Measurements from ENCODE around the gene TMEM259. TPM values are rescaled to one million over a fixed set of nuclear protein-coding genes. Genes with fewer than 3 reads are reported as not detected.
A peak's percentile ranks its signal among the peaks of the same experiment; 100 is the strongest.

TMEM259 gene
- total and polyA plus RNA-seq, 9 of the 15 experiments (the other 6 are each of a cell fraction or from before 2014, with no cell fraction given): 0.52 to 231 (median 63.6) TPM

DNA sequence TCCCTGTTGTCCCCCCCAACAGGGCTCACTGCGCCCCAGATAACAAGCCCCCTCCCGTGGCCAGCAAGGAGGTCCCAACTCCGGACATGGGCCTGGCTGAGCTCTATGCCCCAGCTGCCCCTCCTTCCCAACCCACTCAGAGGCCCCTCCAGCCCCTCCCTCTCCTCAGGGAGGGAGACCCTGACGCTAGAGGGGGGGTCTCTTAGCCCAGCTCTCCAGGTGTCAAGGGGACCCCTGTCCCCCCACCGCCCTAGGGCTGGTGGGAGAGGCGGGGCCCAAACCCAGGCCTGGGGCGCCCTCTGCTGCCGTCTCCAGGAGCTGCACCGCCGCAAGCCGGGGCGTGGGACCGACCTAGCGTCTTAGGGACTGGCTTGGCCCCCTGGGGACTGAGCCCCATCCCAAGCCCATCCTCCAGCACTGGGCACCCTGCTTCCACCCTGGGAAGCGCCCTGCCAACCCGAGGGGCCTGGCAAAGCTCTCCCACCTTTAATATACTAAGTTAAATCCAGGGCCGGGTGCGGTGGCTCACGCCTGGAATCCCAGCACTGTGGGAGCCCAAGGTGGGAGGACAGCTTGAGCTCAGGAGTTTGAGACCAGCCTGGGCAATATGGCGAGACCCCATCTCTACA lies 19.3 kb downstream of the TMEM259 start (continued):
- TF ChIP-seq, protein P1, sequence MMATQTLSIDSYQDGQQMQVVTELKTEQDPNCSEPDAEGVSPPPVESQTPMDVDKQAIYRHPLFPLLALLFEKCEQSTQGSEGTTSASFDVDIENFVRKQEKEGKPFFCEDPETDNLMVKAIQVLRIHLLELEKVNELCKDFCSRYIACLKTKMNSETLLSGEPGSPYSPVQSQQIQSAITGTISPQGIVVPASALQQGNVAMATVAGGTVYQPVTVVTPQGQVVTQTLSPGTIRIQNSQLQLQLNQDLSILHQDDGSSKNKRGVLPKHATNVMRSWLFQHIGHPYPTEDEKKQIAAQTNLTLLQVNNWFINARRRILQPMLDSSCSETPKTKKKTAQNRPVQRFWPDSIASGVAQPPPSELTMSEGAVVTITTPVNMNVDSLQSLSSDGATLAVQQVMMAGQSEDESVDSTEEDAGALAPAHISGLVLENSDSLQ (IDR thresholded peaks at IDR 0.05): no peak
- TF ChIP-seq SMARCC2 (IDR thresholded peaks at IDR 0.05; ENCODE audit: low read depth) (no peak), TAF15 (IDR thresholded peaks at IDR 0.05; ENCODE audit: low read depth, low read length) (no peak), SMARCA4 (IDR thresholded peaks at IDR 0.05) (no peak), BDP1 (IDR thresholded peaks at IDR 0.05; ENCODE audit: insufficient read depth, insufficient read length) (no peak), RCOR1 (IDR thresholded peaks at IDR 0.05; ENCODE audit: borderline replicate concordance in 1 of 2, low read depth in 2 of 2, low read length in 2 of 2) (no peak), SREBF2 (CRISPR knock-in tag; IDR thresholded peaks at IDR 0.05) (no peak), MAFF (IDR thresholded peaks at IDR 0.05; ENCODE audit: low read length) (no peak), MEF2D (tag; conservative IDR thresholded peaks at IDR 0.05; ENCODE audit: low read depth) (no peak), MCM5 (IDR thresholded peaks at IDR 0.05; ENCODE audit: low read depth) (no peak), ZNF589 (CRISPR knock-in tag; IDR thresholded peaks at IDR 0.05; ENCODE audit: low read depth) (no peak), ELF1 (tag; IDR thresholded peaks at IDR 0.05) (no peak), PHTF2 (CRISPR knock-in tag; IDR thresholded peaks at IDR 0.05) (no peak), TBL1XR1 (IDR thresholded peaks at IDR 0.05; ENCODE audit: low read length in 2 of 2) (no peak), KDM2B (CRISPR knock-in tag; IDR thresholded peaks at IDR 0.05) (no peak), HDAC6 (IDR thresholded peaks at IDR 0.05; ENCODE audit: low read depth, low read length) (no peak)
- TF ChIP-seq, protein P2, sequence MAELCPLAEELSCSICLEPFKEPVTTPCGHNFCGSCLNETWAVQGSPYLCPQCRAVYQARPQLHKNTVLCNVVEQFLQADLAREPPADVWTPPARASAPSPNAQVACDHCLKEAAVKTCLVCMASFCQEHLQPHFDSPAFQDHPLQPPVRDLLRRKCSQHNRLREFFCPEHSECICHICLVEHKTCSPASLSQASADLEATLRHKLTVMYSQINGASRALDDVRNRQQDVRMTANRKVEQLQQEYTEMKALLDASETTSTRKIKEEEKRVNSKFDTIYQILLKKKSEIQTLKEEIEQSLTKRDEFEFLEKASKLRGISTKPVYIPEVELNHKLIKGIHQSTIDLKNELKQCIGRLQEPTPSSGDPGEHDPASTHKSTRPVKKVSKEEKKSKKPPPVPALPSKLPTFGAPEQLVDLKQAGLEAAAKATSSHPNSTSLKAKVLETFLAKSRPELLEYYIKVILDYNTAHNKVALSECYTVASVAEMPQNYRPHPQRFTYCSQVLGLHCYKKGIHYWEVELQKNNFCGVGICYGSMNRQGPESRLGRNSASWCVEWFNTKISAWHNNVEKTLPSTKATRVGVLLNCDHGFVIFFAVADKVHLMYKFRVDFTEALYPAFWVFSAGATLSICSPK (IDR thresholded peaks at IDR 0.05; ENCODE audit: borderline replicate concordance): no peak
- TF ChIP-seq, protein P3, sequence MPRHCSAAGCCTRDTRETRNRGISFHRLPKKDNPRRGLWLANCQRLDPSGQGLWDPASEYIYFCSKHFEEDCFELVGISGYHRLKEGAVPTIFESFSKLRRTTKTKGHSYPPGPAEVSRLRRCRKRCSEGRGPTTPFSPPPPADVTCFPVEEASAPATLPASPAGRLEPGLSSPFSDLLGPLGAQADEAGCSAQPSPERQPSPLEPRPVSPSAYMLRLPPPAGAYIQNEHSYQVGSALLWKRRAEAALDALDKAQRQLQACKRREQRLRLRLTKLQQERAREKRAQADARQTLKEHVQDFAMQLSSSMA (CRISPR knock-in tag; IDR thresholded peaks at IDR 0.05): no peak
- TF ChIP-seq, protein P4, sequence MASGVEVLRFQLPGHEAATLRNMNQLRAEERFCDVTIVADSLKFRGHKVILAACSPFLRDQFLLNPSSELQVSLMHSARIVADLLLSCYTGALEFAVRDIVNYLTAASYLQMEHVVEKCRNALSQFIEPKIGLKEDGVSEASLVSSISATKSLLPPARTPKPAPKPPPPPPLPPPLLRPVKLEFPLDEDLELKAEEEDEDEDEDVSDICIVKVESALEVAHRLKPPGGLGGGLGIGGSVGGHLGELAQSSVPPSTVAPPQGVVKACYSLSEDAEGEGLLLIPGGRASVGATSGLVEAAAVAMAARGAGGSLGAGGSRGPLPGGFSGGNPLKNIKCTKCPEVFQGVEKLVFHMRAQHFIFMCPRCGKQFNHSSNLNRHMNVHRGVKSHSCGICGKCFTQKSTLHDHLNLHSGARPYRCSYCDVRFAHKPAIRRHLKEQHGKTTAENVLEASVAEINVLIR (CRISPR knock-in tag; IDR thresholded peaks at IDR 0.05): 0 out of 2 replicates have a peak, but pooled peaks have one; percentile 14
- TF ChIP-seq, protein P5, sequence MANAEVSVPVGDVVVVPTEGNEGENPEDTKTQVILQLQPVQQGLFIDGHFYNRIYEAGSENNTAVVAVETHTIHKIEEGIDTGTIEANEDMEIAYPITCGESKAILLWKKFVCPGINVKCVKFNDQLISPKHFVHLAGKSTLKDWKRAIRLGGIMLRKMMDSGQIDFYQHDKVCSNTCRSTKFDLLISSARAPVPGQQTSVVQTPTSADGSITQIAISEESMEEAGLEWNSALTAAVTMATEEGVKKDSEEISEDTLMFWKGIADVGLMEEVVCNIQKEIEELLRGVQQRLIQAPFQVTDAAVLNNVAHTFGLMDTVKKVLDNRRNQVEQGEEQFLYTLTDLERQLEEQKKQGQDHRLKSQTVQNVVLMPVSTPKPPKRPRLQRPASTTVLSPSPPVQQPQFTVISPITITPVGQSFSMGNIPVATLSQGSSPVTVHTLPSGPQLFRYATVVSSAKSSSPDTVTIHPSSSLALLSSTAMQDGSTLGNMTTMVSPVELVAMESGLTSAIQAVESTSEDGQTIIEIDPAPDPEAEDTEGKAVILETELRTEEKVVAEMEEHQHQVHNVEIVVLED (CRISPR knock-in tag; IDR thresholded peaks at IDR 0.05): no peak
- TF ChIP-seq, protein P6, sequence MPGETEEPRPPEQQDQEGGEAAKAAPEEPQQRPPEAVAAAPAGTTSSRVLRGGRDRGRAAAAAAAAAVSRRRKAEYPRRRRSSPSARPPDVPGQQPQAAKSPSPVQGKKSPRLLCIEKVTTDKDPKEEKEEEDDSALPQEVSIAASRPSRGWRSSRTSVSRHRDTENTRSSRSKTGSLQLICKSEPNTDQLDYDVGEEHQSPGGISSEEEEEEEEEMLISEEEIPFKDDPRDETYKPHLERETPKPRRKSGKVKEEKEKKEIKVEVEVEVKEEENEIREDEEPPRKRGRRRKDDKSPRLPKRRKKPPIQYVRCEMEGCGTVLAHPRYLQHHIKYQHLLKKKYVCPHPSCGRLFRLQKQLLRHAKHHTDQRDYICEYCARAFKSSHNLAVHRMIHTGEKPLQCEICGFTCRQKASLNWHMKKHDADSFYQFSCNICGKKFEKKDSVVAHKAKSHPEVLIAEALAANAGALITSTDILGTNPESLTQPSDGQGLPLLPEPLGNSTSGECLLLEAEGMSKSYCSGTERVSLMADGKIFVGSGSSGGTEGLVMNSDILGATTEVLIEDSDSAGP (CRISPR knock-in tag; IDR thresholded peaks at IDR 0.05): no peak
